Activated CD4-positive, alpha-beta T cell treated with anti-CD3 and anti-CD28 coated beads, Interleukin-10, Interleukin-2, amounts not matched to agents 100 ng/mL and 50 ng/mL, durations not matched to agents 16 hours and 8 hours (primary cell): ENCODE results near the gene SMIM21.

Source experiments
- DNase-seq: peaks from one replicate; pipeline ENCODE4 v3.0.0-alpha.2; 2020

SMIM21 gene

GRCh38 chr18:75427603-75428002, at the start of gene SMIM21:
Gene SMIM21 (minus strand): TSS chr18:75427703. CDS start chr18:75427563, 140 bp downstream.
- no peak for DNase-seq

DNA sequence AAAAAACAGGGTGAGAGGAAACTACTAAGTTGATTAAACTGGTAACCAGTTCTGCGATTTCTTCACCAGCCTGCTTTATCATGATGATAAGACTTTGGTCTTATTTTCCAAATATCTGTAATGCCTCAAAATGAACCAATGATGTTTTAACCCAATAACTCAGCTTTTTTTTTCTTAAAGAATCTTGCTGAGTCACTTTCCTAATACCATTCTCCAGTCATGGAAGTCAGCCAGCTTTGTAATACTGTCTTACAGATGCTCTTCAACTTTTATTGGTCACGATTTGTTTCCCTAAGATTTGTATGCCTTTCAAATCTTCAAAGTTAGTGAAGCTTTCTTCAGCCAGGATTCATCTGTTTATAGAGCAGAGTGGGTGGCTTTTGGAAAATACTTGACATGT, 47.7 kb upstream of the SMIM21 start:
- DNase-seq, result no peak

GRCh38 chr18:75474332-75474731, 46.8 kb upstream of the SMIM21 start:
- no peak for DNase-seq

- DNase-seq, result no peak
Measured at GRCh38 chr18:75473316-75473715, 45.8 kb upstream of the SMIM21 start.

DNA sequence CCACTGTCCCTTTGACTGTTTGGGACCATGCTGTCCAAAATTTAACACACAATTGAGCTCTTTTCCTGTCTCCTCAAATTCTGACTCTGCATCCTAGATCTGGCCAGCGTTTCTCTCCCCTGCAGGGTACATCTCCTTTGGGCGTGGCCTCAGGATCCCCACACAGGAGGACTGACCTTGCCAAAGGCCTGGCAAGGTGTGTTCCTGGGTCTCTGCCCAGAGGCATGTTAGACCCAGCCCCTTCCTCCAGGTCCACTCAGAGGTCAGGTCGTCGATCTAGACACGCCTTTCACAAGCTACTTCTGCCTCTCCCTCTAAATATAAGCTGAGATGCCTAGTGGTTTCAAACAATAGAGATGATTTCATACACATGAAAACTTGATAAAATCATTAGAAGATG, 45.4 kb upstream of the SMIM21 start:
- no peak for DNase-seq

DNA sequence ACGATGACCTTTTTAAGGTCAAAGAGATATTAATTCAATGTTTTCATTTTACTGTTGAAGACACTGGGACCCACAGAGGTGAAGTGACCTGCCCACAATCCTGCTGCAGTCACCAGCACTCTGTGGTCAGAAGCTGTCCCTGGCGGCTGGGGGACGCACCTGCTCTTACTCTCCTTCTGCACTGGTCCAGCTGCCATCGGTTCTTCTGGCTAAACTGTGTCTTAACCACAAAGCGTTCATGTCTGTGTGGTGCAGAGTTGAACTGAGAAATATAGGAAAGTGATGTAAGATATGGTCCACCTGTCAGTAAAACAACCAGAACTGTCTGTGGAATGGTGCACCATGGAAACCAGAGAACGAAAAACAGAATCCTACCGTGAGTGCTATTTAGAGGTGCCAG, 44.9 kb upstream of the SMIM21 start:
- no peak for DNase-seq

DNA sequence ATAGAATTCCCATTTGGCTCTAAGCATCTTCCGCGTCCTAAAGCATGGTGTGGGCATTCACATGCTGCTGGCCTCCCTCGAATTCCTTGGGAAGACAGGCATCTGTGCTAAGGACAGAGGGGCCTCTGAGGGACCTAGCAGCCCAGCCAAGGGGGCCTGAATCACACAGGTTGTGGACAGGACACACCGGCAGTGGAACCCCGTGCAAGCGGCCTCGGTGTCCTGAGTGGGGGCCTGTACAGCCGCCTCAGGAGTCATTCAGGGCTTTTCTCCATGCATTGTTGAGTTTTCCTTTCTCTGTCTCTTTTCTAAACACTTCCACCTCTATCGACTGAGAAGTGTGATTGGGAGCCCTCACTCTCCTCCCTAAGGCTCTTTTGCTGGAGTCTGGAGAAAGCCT, 44.3 kb upstream of the SMIM21 start:
- DNase-seq, result no peak

GRCh38 chr18:75467851-75468250, 40.3 kb upstream of the SMIM21 start:
- DNase-seq, result no peak

GRCh38 chr18:75467281-75467795, 39.8 kb upstream of the SMIM21 start:
- DNase-seq, result no peak

DNA sequence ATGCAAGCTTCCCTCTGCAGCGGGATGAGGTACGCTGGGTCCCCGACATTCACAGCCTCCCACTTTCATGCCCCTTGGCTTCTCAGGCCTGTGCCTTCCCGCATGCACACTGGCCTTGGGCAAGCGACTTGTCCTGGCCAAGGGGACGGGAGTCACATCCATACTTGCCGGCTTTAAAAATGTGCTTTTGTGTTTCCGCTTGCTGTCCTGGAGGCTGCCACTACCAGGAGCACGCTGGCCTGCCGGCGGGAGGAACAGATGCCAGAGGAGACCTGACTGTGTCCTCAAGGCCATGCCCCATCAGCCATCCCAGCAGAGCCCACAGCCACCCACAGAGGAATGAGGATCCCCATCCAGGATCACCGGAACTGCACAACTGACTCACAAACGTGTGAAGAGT, 36.9 kb upstream of the SMIM21 start:
- no peak for DNase-seq

GRCh38 chr18:75462178-75462832, 34.8 kb upstream of the SMIM21 start:
- no peak for DNase-seq

GRCh38 chr18:75456199-75456631, 28.7 kb upstream of the SMIM21 start:
- DNase-seq, result no peak

DNA sequence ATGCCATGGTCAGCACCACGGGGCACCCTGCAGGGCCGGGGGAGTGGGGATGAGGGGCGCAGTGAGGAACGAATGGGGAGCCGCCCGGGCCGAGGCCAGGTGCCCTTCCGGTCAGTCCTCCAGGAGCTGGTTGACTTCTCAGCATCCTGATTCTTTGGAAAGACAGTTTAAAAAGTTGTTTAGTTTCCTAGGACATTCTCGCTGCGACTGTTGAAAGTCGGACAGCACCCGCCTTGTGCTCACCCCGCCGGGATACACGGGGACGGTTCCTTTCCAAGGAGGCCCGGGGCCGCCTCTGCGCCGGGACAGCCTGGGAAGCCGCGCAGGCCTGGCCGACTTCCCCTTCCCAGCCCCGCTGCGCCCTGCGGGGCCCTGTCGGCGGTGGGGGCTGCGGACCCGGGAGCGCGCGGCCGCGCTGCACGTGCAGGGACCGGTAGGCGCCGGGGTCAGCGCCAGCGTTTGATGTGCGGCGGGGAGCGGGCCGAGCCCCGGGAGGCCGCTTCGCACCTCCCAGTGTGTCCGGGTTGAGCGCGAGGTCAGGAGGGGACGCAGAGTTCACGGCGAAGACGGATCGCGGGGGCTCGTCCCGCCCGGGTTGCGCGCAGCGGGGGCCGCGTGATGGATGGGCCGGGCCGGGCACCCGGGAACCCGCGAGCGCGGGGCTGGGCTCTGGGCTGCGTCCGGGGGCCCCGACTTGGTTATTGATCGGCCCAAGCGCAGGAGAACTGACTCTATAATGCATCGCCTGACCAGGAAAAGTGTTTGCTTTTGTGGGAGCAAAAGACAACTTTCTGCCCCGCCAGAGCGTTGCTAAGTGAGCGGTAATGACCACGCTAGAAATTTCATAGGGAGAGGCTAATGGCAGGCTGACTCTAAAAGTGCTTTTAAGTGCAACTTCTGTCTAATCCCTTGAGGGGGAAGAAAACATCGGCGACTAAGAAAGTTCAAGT, 28.0 kb upstream of the SMIM21 start:
- no peak for DNase-seq

- no peak for DNase-seq
Measured at GRCh38 chr18:75454022-75454795, 26.7 kb upstream of the SMIM21 start.

DNA sequence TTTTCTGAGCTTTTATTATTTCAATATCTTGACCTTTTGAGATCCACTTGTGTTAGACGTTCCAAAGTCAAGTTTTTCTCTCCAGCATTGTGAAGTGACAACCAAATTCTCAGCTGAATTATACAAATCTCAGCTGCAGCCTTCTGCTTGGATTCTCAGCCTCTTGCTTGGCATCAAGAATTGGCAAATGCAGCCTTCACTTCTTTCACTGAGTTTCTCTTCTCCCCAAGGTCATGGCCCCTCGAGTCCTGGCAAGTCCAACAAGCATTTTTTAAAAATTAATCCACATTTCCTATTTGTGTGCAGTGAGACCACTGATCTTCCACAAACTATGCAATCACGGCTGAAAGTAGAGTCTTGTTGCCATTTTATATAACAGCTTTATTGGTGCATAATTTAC, 23.4 kb upstream of the SMIM21 start:
- DNase-seq, result no peak

DNA sequence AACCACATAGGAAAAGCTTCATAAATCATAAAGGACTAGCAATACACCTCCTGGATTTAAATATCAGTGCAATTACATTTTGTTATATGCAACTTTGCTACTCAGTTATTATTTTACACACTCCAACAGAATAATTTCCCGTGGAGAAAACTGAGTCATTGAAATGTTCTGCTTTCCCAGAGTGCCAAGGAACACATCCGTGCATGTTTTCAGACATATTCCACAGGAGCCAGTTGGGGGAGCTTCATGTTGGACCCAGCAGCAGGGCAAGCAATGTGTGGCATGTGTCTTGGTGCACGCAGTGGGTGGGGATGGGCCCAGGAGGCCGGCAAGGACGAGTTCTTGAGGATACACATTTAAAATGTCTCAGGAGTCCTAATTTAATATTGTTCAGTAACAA, 14.4 kb upstream of the SMIM21 start:
- no peak for DNase-seq

DNA sequence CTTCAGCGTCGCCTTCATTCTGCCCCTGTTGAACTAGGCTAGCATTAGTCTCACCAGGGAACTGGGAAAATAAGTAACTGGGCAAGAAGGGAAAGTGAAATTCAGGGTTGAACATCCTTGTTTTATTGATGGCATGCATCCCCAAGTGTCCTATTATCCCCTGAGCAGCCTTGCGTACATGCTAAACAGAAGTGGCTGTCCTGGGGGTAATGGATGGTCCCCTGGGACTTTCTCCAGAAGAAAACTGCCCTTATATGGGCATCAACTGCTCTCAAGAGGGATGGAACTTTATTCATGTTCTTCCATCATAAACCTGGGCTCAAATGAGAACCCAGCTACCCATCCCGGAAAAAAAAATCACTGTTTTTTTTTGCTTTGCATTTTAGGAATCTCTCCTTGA, 11.8 kb upstream of the SMIM21 start:
- no peak for DNase-seq

DNA sequence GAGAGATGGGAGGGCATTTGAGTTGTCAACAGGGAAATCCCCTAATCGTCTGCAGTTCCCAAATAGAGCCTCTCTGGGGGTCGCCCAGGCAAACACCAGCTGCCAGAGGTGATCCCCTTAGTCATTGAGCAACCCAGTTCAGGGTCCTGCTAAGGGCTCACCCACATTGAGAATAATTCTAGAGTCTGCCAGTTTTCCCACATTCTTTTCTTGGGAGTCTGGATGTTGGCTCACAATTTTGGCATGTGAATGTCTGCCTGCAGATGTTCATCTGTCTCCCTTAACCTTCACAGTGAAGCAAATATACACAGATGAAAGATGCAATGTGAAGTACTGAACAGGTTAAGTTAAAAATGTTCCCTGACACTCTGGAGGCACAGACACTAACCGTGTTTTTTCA, 11.4 kb upstream of the SMIM21 start:
- no peak for DNase-seq

DNA sequence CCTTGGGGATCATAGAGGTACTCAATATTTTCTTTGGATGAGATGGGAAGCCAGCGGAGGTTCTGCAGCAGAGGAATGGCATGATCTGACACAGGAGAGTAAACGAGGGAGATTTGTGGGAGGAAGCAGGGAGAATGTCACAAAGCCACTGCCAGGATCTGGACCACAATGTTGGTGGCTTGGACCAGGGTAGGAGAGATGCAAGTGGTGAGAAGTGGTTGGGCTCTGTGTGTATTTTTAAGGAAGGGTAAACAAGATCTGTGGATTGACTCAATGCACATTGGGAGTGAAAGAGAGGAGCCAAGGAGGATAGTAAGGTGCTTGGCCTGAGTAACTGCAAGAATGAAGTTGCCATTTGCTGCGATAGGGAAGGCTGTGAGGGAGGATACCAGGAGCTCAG, 10.5 kb upstream of the SMIM21 start:
- no peak for DNase-seq

DNA sequence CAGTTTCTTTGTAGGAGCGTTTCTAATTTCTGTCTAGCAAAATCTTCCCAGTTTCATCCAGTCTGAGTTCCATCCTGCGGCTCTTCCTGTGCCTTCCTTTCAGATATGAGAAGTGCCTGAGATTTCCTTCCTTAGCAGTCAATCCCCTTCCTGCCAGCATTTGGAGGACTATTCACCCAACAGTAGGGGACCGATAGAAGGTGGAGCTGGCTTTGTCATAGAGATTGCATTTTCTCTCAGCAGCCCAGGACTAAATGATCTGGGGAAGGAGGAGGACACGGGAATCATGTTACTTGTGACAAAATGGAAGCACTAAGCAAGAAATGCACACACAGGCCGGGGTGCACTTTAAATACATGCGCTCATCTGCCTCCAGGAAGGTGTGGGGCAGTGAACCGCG, 5.6 kb upstream of the SMIM21 start:
- no peak for DNase-seq

DNA sequence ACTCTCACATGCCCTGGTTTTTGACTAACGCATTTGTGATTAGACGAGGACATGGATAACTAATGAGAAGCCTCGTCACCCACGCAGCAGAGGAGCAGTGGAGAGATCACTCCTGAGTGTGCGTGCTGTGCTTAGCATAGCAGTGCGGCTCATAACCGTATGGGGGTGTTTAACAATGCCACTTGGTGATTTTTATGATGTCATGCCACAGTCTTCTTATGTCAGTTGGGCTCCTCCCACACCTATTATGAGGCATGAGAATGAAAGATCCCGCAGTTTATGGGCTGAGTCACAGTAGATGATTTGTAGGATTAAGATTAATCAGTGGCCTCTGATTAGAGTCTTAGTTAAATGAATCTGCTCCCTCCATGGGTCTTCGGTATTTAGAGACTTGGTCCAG, 2.5 kb upstream of the SMIM21 start:
- no peak for DNase-seq

DNA sequence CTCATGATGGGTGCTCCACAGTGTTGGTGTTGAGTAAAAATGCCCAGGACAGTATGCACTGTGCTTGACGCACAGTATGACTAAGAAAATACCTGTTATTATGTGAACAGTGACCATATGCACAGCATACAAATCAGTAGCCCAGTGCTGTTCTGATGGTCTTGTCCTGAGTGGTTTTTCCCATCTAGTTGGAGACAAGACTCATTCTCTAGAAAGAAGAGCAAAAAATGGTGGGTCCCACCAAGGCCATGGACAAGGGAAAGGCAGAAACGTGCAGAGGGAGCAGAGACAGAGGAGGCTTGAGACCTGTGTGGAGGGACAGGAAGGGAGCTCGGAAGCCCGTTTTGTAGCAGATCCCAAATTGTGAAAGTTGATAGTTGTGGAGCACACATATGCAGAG, 987 bp upstream of the SMIM21 start:
- DNase-seq, result no peak

DNA sequence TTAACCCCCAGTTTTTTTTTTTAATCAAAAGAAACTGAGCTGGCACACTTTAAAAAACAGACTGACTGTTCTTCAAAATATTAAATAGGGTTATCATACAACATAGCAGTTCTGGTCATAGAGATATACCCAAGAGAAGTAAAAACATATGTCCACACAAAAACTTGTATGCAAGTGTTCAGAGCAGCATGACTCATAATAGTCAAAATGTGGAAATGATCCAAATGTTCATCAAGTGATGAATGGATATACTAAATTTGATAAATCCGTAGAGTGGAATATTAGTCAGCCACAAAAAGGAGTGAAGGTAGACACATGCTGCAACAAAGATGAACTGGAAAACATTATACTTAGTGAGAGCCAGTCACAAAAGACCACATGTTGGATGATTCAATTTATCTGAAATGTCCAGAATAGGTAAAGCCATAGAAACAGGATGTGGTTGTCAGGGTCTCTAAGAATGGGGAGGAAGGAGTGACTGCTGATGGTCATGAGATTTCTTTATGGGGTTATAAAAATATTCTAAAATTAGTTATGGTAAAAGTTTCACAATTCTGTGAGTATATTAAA, 5.1 kb downstream of the SMIM21 start:
- DNase-seq, result no peak
